T-helper 2 cell treated with Interferon-gamma antibody and Interleukin-4, amounts not matched to agents 5 μg/mL and 100 μg/mL, for 36 hours (primary cell): ENCODE data around the gene EMD.
A peak's percentile ranks its signal among the peaks of the same experiment; 100 is the strongest.
"Not testable (repeated sequence)": the region's sequence is repeated elsewhere in the genome, so short reads cannot be mapped to it uniquely, and the experiment has no call there.

Experiments used
- DNase-seq: peaks from one replicate; pipeline ENCODE4 v3.0.0; 2021; ENCODE audit warnings: low spot score
- H3K27ac Mint-ChIP-seq: one replicate; pipeline ENCODE4 v1.8.0; 2021; ENCODE audit warnings: mild to moderate bottlenecking, mixed read lengths
- H3K27me3 Mint-ChIP-seq: one replicate; pipeline ENCODE4 v1.8.0; 2021; ENCODE audit warnings: low read depth, mixed read lengths
- H3K36me3 Mint-ChIP-seq: one replicate; pipeline ENCODE4 v1.8.0; 2021; ENCODE audit warnings: low read depth, mixed read lengths
- H3K4me1 Mint-ChIP-seq: one replicate; pipeline ENCODE4 v1.8.0; 2021; ENCODE audit warnings: low read depth, mixed read lengths
- H3K4me3 Mint-ChIP-seq: one replicate; pipeline ENCODE4 v1.8.0; 2022; ENCODE audit warnings: mild to moderate bottlenecking, moderate library complexity, mixed read lengths
- H3K9me3 Mint-ChIP-seq: one replicate; pipeline ENCODE4 v1.8.0; 2021; ENCODE audit warnings: mixed read lengths

The EMD gene

DNA sequence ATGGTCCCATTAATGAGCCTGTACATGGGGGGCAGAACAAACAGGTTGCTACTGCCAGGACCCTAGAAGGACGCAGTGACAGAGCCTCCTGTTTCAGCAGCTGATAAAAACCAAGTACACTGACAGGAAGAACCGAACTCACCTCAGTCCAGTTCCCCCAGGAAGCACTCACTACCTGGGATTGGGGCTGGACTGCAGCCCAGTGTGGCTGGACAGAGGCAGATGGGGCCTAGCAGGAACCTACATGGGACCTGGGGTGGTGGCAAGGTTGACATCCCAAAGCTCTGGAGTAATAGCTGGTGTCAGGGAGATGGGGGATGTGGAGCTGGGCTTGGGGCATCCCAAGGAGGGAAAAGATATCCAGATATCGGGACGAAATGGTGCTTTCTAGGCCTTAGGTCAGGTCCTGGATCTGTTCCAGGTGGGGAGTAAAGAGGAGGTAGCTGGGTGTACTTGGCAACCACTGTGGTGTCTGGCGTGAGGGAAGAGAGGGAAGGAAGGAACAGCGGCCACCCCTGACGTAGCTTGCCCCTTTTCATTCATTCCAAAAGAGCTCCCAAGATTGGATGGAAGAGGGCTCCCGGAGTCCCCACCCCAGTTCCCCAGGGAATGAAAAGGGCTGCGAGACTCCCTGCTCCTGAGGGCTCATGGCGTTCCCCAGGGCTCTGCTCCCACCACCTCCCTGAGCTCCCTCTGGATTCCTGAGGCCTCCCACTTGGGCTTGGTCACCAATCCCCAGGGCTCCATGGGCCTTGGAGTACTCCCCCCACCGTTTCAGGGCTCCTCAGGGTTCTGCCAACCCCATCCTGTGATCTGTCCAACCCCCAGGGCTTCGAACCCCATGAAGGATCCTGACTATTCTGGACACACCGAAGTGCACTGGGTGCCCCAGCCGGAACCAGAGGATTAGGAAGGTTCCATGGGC is 4.5 kb downstream of the EMD start:
- Mint-ChIP-seq H3K27ac (no peak overlapping the region), H3K4me1 (peaks cover 7% of the 10 kb centered on the region), H3K36me3 (peaks cover 14% of the 10 kb centered on the region), H3K27me3 (no peaks in the 10 kb centered on the region), H3K4me3 (no peak overlapping the region), H3K9me3 (no peaks in the 10 kb centered on the region)
- DNase-seq: no peak

DNA sequence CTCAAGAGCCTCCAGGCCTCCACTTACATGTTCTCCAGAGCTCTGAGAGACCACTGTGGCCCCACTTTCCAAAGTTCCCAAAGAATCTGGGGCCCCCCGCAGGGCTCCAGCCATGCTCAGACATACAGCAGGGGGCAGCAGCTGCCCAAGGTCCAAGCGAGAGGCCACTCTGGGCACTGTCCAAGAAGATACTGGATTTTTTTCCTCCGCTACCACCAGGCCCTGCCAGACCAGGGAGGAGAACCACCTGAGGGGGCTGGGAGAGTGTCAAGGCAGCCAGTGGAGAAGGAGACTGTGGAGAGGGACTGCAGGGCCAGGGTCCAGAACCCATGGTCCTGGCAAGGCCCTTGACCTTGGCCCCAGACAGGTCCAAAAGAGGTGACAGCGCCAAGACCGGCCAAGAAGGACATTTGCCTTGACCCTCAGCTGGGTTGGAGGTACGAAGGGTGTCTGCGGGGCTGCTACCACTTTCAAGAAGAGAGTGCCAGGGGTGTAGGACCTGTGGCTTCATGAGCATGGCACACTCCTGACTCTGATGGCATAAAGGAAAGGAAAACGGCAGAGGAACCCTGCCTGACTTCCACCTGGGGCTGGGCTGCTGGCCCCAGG is 5.3 kb downstream of the EMD start:
- Mint-ChIP-seq H3K27me3 (no peaks in the 10 kb centered on the region), H3K4me3 (no peak overlapping the region), H3K4me1 (peaks cover 7% of the 10 kb centered on the region), H3K9me3 (no peaks in the 10 kb centered on the region), H3K27ac (no peak overlapping the region), H3K36me3 (peaks cover 14% of the 10 kb centered on the region)
- no peak for DNase-seq

DNA sequence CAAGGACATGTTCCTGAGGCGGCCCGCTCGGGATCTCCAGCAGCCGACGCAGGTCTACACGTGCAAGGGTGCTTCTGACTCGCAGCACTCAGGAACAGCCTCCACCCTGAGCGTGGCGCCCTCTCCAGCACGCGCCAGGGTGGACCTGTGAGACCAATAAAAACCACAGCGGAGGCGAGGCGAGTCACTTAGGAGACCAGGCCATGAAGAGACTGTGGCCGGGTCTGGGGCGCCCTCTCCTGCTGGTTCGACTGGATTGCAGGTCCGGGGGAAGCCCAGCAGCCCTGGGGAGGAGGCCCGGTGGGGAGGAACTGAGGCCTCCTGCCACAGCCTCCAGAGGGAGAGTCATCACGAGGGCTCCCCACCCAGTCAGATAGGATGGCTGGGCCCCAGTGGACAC is 9.0 kb downstream of the EMD start:
- H3K4me1 Mint-ChIP-seq, DNase-seq, H3K27me3 Mint-ChIP-seq, H3K4me3 Mint-ChIP-seq, H3K27ac Mint-ChIP-seq, H3K36me3 Mint-ChIP-seq, H3K9me3 Mint-ChIP-seq: not testable (repeated sequence)

DNA sequence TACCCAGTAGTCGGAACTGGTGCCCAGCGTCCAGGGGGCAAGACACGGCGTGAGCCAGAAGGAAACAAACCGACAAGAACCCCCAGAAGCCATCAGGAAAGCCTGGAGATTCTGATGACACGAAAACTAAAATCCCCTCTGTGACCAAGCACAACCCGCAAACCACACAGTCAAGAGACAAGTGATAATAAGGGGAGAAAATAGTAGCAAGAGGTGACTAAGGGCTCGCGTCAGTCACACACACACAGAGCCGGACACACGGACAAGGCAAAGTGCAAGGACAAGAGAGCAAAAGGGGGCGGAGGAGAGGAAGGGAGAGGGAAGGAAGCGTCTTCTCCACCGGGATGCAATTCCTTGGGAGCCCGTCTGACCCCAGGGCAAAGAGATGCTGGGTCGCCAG is 9.6 kb downstream of the EMD start:
- H3K4me1 Mint-ChIP-seq: not testable (repeated sequence)

DNA sequence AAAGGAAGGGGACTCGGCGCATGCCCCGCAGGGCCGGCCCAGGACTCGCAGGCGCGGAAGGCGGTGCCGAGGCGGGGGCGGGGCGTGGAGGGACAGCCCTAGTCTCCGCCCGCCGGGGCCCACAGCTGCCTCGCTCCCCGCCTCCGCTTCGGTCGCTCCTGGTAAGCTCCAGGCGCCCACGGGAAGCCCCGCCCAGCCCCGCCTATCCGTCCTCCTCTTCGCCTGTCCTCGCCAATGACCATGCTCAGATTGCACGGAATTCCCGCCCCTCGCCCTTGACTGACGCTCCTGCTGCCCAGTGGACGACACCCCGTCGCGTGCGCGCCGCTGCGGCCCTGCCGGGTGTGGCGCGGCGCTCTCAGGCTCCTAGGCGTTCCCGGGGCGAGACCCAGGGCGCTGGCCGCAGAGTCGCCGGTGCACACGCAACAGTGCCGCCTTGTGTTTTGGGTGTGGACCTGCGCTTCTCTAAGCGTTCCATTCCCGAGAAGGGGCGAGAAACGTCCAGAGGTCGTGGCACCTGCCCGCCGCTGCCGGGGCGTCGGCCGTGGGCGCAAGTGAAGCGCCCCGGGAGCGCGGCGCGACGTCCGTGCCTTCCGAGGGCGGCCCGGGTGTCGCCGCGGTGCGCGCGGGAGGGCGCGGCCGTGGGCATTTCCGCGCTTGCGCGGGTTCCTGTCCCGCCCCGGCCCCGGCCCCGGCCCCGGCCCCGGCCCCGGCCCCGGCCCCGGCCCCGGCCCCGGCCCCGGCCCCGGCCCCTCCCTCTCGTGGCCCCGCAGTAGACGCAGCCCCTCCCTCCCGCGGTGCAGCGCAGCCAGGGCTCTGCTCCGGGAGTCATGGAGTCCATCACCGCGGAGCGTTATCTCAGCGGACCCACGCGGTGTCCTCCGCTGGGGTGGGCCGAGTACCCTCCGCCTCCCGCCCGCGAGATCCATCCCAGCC is 11.0 kb downstream of the EMD start:
- not testable (repeated sequence) for H3K36me3 Mint-ChIP-seq, H3K4me3 Mint-ChIP-seq, H3K27ac Mint-ChIP-seq, H3K27me3 Mint-ChIP-seq, H3K4me1 Mint-ChIP-seq, H3K9me3 Mint-ChIP-seq
- peak; percentile 34 for DNase-seq

More for the DNA sequence above, 9.6 kb downstream of the EMD start:
- H3K9me3 Mint-ChIP-seq, H3K36me3 Mint-ChIP-seq, H3K27ac Mint-ChIP-seq, H3K27me3 Mint-ChIP-seq, DNase-seq, H3K4me3 Mint-ChIP-seq: not testable (repeated sequence)

DNA sequence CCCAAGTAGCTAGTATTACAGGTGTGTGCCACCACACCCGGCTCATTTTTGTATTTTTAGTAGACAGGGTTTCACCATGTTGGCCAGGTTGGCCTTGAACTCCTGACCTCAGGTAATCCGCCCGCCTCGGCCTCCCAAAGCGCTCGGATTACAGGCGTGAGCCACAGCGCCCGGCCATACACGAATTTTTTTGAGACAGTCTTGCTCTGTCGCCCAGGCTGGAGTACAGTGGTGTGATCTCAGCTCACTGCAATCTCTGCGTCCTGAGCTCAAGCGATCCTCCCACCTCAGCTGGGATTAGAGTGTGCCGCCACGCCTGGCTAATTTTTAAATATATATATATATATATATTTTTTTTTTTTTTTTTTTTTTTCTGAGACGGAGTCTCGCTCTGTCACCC is 17.3 kb downstream of the EMD start:
- peaks cover 31% of the 10 kb centered on the region for H3K36me3 Mint-ChIP-seq
- H3K27me3 Mint-ChIP-seq, H3K4me3 Mint-ChIP-seq, H3K9me3 Mint-ChIP-seq, H3K27ac Mint-ChIP-seq, DNase-seq, H3K4me1 Mint-ChIP-seq: not testable (repeated sequence)

DNA sequence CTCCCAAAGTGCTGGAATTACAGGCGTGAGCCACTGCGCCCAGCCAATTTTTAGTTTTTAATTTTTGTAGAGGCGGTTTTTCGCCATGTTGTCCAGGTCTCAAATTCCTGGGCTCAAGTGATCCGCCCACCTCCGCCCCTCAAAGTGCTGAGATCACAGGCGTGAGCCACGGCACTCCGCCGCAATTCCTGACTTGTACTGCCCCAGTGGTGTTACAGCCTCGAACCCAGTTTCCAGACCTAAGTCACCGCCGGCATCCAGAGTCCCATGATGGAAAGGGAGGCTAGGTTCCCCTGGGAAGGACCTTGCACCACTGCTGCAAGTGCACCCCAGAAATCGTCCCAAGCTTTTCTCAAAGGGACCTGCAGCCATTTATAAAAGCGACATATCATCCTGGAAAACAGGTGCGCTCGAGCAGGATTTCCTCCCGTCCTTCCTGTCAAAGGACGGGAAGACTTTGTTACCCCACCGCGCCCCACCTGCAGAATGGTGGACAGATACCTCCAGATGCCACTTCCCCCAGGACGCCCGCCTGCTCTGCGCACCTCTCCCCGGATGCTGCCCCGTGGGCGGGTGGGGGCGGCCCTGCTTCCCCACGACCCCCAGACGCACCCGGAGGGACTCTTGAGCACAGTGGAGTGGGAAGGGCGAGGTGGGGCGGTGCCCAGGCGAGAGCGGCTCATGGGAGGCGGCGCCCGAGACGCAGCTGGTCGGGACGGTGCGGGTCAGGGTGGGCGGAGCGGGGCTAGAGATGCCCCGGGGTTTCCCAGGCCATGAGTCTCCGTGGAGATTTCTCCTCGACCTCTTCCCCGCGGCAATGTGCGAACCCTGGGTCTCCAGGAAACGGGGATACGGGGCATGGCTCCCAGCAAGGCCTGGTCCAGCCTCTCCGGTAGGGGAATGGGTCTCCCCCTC is 18.1 kb downstream of the EMD start:
- peaks cover 31% of the 10 kb centered on the region for H3K36me3 Mint-ChIP-seq
- peak overlapping the region; percentile 100 for H3K27ac Mint-ChIP-seq
- no peaks in the 10 kb centered on the region for H3K9me3 Mint-ChIP-seq
- peaks cover 4% of the 10 kb centered on the region for H3K27me3 Mint-ChIP-seq
- peak overlapping the region; percentile 99 for H3K4me3 Mint-ChIP-seq
- peaks cover 7% of the 10 kb centered on the region for H3K4me1 Mint-ChIP-seq
- DNase-seq: peak; percentile 77

DNA sequence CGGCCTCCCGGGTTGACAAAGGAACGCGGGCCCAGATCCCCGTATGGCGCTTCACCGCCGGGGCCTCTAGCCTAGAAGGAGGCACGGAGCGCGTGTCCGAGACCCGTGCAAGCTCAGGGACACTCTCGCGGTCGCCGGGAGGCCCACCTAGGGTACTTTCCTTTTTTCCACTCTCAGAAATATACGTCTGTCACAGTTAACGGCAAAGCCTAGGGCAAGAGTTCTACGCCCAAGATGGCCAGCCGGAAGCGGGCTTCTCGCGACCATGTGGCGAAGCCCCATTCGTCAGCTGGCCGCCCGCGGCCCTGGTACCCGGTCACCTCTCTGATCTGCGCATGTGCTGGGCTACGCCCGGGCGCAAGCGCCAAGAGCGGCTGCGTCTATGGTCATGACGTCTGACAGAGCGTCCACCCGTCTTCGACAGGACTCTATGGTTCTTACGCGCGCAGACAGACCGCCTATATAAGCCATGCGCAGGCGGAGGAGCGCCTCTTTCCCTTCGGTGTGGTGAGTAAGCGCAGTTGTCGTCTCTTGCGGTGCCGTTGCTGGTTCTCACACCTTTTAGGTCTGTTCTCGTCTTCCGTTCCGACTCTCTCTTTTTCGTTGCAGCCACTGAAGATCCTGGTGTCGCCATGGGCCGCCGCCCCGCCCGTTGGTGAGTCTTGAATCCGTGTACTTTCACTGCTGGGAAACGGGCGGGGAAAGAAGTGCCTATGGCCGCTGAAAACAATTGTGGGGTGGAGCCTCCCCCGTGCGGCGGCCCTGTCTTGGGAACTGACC is 19.0 kb downstream of the EMD start, which contains the start of gene RPL10:
TSS of gene RPL10 (plus strand) at position 490 of the 780 bp plus-strand sequence. CDS start at position 633, 143 bp downstream.
- Mint-ChIP-seq H3K9me3 (no peaks in the 10 kb centered on the region), H3K4me1 (peaks cover 7% of the 10 kb centered on the region), H3K4me3 (peak within 1 kb of the TSS; percentile 99), H3K27me3 (peaks cover 4% of the 10 kb centered on the region), H3K27ac (peak within 1 kb of the TSS; percentile 100), H3K36me3 (peaks cover 31% of the 10 kb centered on the region)
- DNase-seq: peak; percentile 94

DNA sequence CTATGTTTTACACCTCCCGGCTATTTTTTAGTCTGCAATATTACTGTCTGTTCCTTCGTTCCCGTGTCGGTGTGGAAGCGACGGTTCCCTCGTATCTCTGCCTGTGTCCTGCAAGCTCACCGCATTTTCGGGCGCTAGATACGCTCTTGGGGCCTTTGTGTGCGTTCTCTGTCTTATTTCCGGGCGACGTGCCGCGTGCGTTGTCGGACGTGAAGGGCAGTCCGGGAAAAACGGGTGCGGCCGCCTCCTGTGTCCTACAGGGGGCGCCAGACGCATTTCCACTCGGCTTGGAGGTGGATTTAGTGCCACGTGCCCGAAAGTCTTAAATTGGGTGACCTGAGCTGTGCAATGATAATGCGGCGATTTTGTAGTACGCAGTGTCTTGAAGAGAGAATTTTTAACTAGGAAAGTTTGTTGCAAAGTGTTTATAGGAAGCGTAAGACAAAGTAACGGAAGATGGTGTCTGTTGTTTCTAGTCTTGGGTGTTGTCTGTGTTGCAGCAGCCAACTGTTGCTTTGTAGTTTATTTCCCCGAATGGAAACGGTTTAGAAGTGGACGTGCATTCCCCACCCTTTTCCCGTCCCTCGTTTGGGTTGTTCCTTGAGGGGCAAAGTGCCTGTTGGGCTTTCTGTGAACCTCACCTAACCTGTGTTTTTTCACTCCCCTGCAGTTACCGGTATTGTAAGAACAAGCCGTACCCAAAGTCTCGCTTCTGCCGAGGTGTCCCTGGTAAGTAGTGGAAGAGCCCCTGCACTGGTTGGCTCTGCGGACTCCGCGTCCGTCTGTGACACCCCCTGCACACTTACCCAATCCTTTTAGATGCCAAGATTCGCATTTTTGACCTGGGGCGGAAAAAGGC is 19.8 kb downstream of the EMD start:
- no peaks in the 10 kb centered on the region for H3K9me3 Mint-ChIP-seq
- DNase-seq: peak; percentile 73
- peak overlapping the region; percentile 100 for H3K27ac Mint-ChIP-seq
- peak overlapping the region; percentile 99 for H3K4me3 Mint-ChIP-seq
- H3K36me3 Mint-ChIP-seq: peaks cover 31% of the 10 kb centered on the region
- peaks cover 4% of the 10 kb centered on the region for H3K27me3 Mint-ChIP-seq
- H3K4me1 Mint-ChIP-seq: peaks cover 7% of the 10 kb centered on the region

DNA sequence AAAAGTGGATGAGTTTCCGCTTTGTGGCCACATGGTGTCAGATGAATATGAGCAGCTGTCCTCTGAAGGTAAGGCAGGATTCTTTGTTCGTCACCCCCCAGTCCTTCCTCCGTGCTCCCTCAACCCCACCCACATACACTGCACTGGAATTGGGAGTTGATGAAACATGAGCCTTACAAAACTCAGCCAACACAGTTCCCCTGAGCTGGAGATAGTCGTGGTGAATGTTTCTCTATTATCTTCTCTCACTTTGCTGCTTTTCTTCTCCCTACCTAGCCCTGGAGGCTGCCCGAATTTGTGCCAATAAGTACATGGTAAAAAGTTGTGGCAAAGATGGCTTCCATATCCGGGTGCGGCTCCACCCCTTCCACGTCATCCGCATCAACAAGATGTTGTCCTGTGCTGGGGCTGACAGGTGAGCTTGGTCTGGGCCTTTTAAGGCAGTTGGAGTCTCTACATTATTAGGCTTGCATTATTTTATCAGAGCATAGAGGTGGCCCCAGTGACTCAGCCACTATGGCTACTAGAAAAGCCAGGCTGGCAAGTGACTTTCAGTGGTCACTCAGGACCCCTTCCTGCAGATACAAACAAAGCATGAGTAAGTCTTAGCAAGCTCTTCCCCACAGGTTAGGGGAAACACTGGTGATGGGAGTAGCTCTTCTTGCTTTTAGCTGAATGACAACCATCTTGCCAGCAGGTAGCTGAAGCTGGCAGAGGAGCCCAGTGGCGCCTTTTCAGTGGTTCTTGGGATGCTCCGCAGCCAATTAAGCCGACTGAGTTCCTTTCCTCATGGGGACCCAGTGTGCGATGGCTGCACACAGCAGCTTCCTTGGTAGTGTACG is 20.7 kb downstream of the EMD start:
- no peak for DNase-seq
- Mint-ChIP-seq H3K36me3 (peaks cover 31% of the 10 kb centered on the region), H3K9me3 (no peaks in the 10 kb centered on the region), H3K27ac (peak overlapping the region; percentile 100), H3K27me3 (peaks cover 4% of the 10 kb centered on the region), H3K4me1 (peaks cover 7% of the 10 kb centered on the region), H3K4me3 (peak overlapping the region; percentile 99)

DNA sequence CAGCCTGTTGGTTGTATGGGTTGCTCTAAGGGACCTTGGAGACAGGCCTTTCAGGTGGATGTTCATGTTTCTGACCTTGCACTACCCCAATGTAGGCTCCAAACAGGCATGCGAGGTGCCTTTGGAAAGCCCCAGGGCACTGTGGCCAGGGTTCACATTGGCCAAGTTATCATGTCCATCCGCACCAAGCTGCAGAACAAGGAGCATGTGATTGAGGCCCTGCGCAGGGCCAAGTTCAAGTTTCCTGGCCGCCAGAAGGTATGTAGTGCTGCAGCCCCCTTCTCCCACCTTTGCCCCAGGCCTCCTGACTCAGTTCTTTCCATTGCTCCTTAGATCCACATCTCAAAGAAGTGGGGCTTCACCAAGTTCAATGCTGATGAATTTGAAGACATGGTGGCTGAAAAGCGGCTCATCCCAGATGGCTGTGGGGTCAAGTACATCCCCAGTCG is 21.3 kb downstream of the EMD start:
- Mint-ChIP-seq H3K27ac (peak overlapping the region; percentile 100), H3K4me3 (peak overlapping the region; percentile 99), H3K36me3 (peaks cover 31% of the 10 kb centered on the region)
- H3K27me3 Mint-ChIP-seq, H3K9me3 Mint-ChIP-seq, H3K4me1 Mint-ChIP-seq, DNase-seq: not testable (repeated sequence)
